ENCODE data around the gene WWC2.

GRCh38 chr4:183185559-183185958 is 86.5 kb downstream of the WWC2 start:
- TF ChIP-seq CTCF (conservative IDR thresholded peaks at IDR 0.05; ENCODE audit: low read length) (no peak), EZH2phosphoT487 (IDR thresholded peaks at IDR 0.05; ENCODE audit: borderline replicate concordance) (no peak)

All from Loucy (cell line).